AG09319 (cell line): ENCODE results near the gene UBL7.
A peak's percentile ranks its signal among the peaks of the same experiment; 100 is the strongest.

Experiments used
- DNase-seq: peaks from one replicate; pipeline ENCODE4 v3.0.0-alpha.2; 2010; ENCODE audit warnings: low read depth; ENCODE audit errors: extremely low read depth
- TF ChIP-seq, protein P1 (sequence below): IDR thresholded peaks from 2 replicates; pipeline ENCODE4 v1.5.1; 2011; ENCODE audit warnings: low read depth, mild to moderate bottlenecking, inconsistent platforms, low read length, moderate library complexity

UBL7 gene, protein sequence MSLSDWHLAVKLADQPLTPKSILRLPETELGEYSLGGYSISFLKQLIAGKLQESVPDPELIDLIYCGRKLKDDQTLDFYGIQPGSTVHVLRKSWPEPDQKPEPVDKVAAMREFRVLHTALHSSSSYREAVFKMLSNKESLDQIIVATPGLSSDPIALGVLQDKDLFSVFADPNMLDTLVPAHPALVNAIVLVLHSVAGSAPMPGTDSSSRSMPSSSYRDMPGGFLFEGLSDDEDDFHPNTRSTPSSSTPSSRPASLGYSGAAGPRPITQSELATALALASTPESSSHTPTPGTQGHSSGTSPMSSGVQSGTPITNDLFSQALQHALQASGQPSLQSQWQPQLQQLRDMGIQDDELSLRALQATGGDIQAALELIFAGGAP

GRCh38 chr15:74460871-74461846, at the start of gene UBL7:
Gene UBL7 (minus strand): TSS chr15:74461160. CDS start chr15:74458867, 2,293 bp downstream.
- DNase-seq, result peak; percentile 81
- TF ChIP-seq, protein P1, sequence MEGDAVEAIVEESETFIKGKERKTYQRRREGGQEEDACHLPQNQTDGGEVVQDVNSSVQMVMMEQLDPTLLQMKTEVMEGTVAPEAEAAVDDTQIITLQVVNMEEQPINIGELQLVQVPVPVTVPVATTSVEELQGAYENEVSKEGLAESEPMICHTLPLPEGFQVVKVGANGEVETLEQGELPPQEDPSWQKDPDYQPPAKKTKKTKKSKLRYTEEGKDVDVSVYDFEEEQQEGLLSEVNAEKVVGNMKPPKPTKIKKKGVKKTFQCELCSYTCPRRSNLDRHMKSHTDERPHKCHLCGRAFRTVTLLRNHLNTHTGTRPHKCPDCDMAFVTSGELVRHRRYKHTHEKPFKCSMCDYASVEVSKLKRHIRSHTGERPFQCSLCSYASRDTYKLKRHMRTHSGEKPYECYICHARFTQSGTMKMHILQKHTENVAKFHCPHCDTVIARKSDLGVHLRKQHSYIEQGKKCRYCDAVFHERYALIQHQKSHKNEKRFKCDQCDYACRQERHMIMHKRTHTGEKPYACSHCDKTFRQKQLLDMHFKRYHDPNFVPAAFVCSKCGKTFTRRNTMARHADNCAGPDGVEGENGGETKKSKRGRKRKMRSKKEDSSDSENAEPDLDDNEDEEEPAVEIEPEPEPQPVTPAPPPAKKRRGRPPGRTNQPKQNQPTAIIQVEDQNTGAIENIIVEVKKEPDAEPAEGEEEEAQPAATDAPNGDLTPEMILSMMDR, result peak; percentile 31

DNA sequence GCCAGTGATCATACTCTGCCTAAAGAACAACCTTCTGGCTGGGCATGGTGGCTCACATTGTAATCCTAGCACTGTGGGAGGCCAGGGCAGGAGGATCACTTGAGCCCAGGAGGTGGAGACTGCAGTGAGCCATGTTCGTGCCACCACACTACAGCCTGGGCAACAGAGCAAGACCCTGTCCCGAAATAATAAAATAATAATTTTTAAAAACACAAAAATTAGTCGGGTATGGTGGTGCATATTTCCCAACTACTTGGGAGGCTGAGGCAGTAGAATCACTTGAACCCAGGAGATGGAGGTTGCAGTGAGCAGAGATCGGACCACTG, 45.5 kb upstream of the UBL7 start:
- no peak for DNase-seq
- TF ChIP-seq, protein P1, result no peak

DNA sequence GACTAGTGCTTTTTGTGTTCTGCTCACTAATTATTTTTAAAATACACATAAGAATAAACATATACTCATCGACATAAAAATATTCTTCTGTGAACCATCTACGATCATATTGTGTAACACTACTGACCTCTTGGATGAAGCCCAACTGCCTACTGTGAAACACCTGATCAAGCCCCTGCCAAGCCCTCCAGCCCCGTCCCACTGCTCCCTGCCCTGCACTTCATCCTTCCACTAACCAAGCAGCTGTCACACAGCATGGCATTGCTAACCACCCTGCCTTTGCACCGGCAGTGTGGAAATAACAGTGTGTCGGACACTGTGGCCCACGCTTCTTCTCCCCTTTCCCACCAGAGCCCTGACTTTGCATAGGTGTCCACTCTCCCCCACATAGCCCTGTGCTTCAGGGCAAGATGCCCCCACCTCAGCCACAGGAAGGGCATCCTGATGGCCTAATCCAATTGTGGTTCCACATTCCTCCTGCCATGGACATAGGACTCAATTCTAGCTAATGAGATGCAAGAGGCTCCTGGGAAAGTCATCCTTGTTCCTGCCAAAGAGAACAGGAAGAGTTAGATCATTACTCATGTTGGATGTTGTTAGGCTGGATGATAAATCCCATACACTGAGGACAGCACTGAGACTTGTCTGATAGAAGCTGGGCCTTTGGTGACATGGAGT, 45.0 kb upstream of the UBL7 start:
- DNase-seq, result no peak
- TF ChIP-seq, protein P1, result no peak

- DNase-seq, result no peak
- TF ChIP-seq, protein P1, result no peak
Observed at GRCh38 chr15:74504836-74505235, 43.9 kb upstream of the UBL7 start.

DNA sequence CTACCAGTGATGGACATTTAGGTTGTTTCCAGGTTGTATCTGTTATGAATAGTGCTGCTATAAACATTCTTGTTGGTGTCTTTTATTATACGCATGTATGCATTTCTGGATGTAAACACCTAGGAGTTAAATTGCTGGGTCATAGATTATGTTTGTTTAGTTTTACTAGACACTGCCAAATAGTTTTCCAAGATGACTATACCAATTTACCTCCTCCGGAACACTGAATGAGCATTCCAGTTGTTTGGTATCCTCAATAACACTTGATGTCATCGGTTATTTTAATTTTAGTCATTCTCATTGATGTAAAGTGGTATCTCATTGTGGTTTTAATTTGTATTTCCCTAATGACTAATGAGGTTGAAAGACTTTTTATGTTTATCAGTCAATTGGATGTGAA, 43.5 kb upstream of the UBL7 start:
- no peak for DNase-seq
- TF ChIP-seq, protein P1, result no peak

GRCh38 chr15:74502301-74502700, 41.3 kb upstream of the UBL7 start:
- TF ChIP-seq, protein P1, result no peak
- DNase-seq, result no peak
